GM13977 (cell line): Measurements from ENCODE around the gene BRSK1.

Source experiments
- DNase-seq: peaks from one replicate; pipeline ENCODE4 v3.0.0; 2012; ENCODE audit warnings: low spot score
- CTCF ChIP-seq: IDR thresholded peaks from 2 replicates; pipeline ENCODE4 v1.5.1; 2012; ENCODE audit warnings: mild to moderate bottlenecking, control low read depth; ENCODE audit not compliant: insufficient read depth; ENCODE audit errors: extremely low read depth, missing control alignments
- in situ Hi-C: fragments of 300-500 bp; cut with MboI; formaldehyde crosslinking; loops from one replicate; pipeline ENCODE4 v1.12.0; 2022; ENCODE audit warnings: low sequenced_read_pairs, low pct_unique_long_range_greater_than_20kb, mixed read lengths, inconsistent platforms; ENCODE audit not compliant: unreplicated experiment

Gene BRSK1

GRCh38 chr19:55355213-55355821 is 71.5 kb downstream of the BRSK1 start:
- in situ Hi-C loops = no loop called here
- DNase-seq = no peak
- TF ChIP-seq CTCF = no peak

GRCh38 chr19:55358493-55358892 is 74.7 kb downstream of the BRSK1 start:
- in situ Hi-C loops = no loop called here
- no peak for TF ChIP-seq CTCF
- DNase-seq = no peak

DNA sequence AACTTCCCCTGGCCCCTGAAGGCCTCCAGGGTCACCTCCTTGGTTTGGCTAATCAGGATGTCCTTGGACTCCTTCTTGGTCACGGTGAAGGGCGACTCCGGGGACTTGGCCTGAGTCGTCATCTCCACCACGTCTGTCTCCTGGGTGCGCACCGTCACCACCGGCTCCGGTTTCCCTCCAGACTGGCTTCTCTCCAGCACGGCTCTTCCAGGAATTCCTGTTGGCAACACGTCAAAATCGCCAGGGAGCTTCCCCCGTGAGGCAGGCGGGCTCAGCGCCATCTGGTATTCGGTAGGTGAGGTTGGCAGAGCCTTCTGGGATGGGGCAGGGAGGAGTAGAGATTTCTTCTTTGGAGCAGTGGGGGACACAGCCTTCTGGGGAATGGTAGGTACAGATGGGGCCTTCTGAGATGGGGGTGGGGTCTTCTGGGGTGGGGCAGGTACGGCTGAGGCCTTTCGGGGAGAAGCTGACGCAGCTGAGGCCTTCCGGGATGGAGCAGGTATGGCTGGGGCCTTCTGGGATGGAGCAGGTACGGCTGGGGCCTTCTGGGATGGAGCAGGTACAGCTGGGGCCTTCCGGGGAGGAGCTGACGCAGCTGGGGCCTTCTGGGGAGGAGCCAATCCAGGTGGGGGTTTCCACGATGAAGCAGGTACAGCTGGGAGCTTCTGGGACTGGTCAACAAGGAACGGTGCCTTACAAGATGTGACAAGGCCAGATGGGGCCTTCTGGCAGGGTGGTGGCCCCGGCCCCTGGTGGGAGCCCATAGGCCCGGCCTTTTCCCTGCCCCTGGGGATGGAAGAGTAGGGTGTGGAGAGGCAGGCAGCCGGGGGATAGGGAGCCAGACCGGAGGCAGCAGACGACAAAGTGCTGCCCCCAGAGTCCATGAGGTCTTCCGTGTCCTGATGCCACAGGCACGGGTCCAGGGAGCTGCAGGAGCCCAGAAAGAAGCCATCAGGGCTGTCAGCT is 75.4 kb downstream of the BRSK1 start:
- DNase-seq = no peak
- no peak for TF ChIP-seq CTCF

DNA sequence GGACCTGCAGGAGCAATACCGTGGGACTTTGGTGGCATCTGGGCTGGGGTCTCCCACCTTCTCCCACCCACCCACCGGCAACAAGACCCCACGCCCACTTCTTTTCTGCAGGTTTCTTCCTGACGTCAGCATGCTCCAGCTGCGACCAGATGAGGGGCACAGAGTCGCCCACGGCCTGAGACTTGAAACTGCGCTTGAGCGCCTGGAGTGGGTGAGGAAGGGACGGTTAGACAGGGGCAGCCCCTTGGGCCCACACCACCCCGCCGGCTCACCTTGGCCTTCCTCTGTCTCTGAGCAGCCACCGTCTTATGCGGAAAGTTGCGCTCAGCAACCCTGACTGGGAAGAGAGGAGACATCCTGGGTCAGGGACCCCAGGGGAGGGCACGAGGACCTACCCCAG is 77.1 kb downstream of the BRSK1 start:
- in situ Hi-C loops = no loop called here
- DNase-seq = no peak
- TF ChIP-seq CTCF = no peak

More for the DNA sequence above, 75.4 kb downstream of the BRSK1 start:
- in situ Hi-C loops = no loop called here
